ENCODE data around the gene GTPBP3.

DNA sequence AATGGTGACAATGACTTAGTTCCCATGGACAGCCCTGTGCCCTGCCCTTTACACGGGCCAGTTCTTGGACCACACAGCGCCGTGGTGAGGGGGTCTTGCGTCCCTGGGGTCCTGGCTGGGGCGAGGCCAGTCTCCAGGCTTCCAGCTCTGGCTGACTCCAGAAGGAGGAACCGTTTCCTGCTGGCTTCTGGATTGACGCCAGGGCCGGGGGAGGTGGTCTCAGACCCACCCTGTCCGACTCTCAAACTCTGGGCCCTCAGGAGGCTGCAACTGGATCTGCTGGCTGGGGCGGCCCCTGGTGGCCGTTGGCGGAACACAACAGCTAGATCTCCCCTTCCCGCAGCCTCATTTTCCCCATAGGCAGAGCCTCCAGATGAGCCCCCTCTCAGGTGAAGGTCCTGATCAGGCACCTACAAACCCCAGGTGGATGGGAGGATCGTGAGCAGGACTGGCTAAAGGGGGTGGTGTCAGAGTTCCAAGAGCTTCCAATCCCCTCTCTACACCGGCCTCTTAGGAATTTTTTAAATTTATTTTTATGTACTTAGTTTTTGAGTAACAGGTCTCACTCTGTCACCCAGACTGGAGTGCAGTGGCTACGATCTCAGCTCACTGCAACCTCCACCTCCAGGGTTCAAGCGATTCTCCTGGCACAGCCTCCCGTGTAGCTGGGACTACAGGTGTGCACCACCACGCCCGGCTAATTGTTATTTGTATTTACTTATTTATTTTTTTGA, 48.7 kb downstream of the GTPBP3 start:
- no peak for TF ChIP-seq EZH2 (IDR thresholded peaks at IDR 0.05; ENCODE audit: borderline replicate concordance, low read depth, low read length, poor library complexity, severe bottlenecking)
- peak; percentile 91 for TF ChIP-seq CTCF (conservative IDR thresholded peaks at IDR 0.05; ENCODE audit: low read depth, low read length)

Data from A673 (cell line).